Endothelial cell (in vitro differentiated cells): ENCODE results near the gene TMED3. TPM values are rescaled to one million over a fixed set of nuclear protein-coding genes. Genes with fewer than 3 reads are reported as not detected.

Source experiments
- DNase-seq: peaks from one replicate; pipeline ENCODE4 v3.0.0; 2021; ENCODE audit warnings: low spot score
- H3K27ac Mint-ChIP-seq: one replicate; pipeline ENCODE4 v1.8.0; 2021; ENCODE audit warnings: mixed read lengths, inconsistent platforms; ENCODE audit not compliant: unreplicated experiment
- H3K27me3 Mint-ChIP-seq: one replicate; pipeline ENCODE4 v1.8.0; 2021; ENCODE audit warnings: mild to moderate bottlenecking, moderate library complexity, mixed read lengths, inconsistent platforms; ENCODE audit not compliant: unreplicated experiment
- H3K36me3 Mint-ChIP-seq: one replicate; pipeline ENCODE4 v1.8.0; 2021; ENCODE audit warnings: mild to moderate bottlenecking, low read depth, mixed read lengths, inconsistent platforms; ENCODE audit not compliant: unreplicated experiment
- H3K4me1 Mint-ChIP-seq: one replicate; pipeline ENCODE4 v1.8.0; 2021; ENCODE audit warnings: mild to moderate bottlenecking, mixed read lengths, inconsistent platforms; ENCODE audit not compliant: unreplicated experiment
- H3K4me3 Mint-ChIP-seq: one replicate; pipeline ENCODE4 v1.8.0; 2021; ENCODE audit warnings: mild to moderate bottlenecking, mixed read lengths, inconsistent platforms; ENCODE audit not compliant: unreplicated experiment
- H3K9me3 Mint-ChIP-seq: one replicate; pipeline ENCODE4 v1.8.0; 2021; ENCODE audit warnings: mixed read lengths, inconsistent platforms; ENCODE audit not compliant: unreplicated experiment
- total RNA-seq: library from RNA; stranded (reverse); fragmentation: NEBNext Ultra II Directional; extraction: Animal tissue kit (Norgen Biotek cat#: 25700); gene quantifications from one replicate; pipeline ENCODE4 v1.2.1, GENCODE V29; 2021; ENCODE audit not compliant: unreplicated experiment
- TF ChIP-seq, protein P1 (sequence below): fragments of 200-600 bp; sonication (generic); IDR thresholded peaks from one replicate; pipeline ENCODE4 v1.5.0; 2021; ENCODE audit warnings: antibody characterized with exemption; ENCODE audit not compliant: unreplicated experiment

The TMED3 gene
- total RNA-seq, 1 donor from 2014 or later: 45.3 TPM

DNA sequence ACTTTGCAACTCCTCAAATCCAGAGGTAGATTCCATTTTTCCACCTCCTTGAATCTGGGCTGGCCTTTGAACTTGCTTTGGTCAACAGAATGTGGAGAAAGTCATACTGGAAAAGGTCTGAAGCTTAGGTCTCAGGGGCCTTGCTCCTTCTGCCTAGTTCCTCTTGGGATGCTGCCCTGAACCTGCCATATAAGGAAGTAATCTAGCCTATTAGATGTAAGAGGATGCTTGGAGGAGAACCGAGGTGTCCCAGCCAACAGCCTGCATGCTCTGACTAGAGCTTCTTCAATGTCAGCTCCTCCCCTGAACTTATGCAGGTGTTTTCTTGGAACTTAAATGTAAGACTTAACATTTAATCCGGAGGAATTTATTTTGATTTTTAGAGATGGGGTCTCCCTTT lies 2.0 kb upstream of the TMED3 start:
- Mint-ChIP-seq H3K9me3 (no peaks in the 10 kb centered on the region), H3K4me3 (no peak overlapping the region), H3K36me3 (peaks cover 4% of the 10 kb centered on the region), H3K4me1 (peaks cover 8% of the 10 kb centered on the region), H3K27ac (no peak overlapping the region), H3K27me3 (peaks cover 5% of the 10 kb centered on the region)
- DNase-seq: no peak
- TF ChIP-seq, protein P1, sequence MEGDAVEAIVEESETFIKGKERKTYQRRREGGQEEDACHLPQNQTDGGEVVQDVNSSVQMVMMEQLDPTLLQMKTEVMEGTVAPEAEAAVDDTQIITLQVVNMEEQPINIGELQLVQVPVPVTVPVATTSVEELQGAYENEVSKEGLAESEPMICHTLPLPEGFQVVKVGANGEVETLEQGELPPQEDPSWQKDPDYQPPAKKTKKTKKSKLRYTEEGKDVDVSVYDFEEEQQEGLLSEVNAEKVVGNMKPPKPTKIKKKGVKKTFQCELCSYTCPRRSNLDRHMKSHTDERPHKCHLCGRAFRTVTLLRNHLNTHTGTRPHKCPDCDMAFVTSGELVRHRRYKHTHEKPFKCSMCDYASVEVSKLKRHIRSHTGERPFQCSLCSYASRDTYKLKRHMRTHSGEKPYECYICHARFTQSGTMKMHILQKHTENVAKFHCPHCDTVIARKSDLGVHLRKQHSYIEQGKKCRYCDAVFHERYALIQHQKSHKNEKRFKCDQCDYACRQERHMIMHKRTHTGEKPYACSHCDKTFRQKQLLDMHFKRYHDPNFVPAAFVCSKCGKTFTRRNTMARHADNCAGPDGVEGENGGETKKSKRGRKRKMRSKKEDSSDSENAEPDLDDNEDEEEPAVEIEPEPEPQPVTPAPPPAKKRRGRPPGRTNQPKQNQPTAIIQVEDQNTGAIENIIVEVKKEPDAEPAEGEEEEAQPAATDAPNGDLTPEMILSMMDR: no peak

GRCh38 chr15:79310612-79310984 lies 314 bp upstream of the TMED3 start:
- no peak for DNase-seq
- Mint-ChIP-seq H3K36me3 (peaks cover 20% of the 10 kb centered on the region), H3K27me3 (peaks cover 5% of the 10 kb centered on the region), H3K4me3 (peak overlapping the region; percentile 93), H3K9me3 (no peaks in the 10 kb centered on the region), H3K27ac (peak overlapping the region; percentile 66), H3K4me1 (peaks cover 8% of the 10 kb centered on the region)
- TF ChIP-seq, protein P1: no peak

GRCh38 chr15:79311901-79312553 lies 1.1 kb downstream of the TMED3 start:
- peaks cover 5% of the 10 kb centered on the region for H3K27me3 Mint-ChIP-seq
- no peaks in the 10 kb centered on the region for H3K9me3 Mint-ChIP-seq
- peak overlapping the region; percentile 84 for H3K4me3 Mint-ChIP-seq
- no peak overlapping the region for H3K27ac Mint-ChIP-seq
- H3K4me1 Mint-ChIP-seq: peaks cover 8% of the 10 kb centered on the region
- H3K36me3 Mint-ChIP-seq: peaks cover 34% of the 10 kb centered on the region
- no peak for DNase-seq
- TF ChIP-seq, protein P1: no peak

- peaks cover 55% of the 10 kb centered on the region for H3K36me3 Mint-ChIP-seq
- peaks cover 2% of the 10 kb centered on the region for H3K9me3 Mint-ChIP-seq
- peaks cover 16% of the 10 kb centered on the region for H3K4me1 Mint-ChIP-seq
- H3K4me3 Mint-ChIP-seq: peak overlapping the region; percentile 27
- no peak for DNase-seq
- TF ChIP-seq, protein P1: no peak
- H3K27ac Mint-ChIP-seq: no peak overlapping the region
- peaks cover 5% of the 10 kb centered on the region for H3K27me3 Mint-ChIP-seq
These were observed 3.3 kb downstream of the TMED3 start for GRCh38 chr15:79314186-79314585.

DNA sequence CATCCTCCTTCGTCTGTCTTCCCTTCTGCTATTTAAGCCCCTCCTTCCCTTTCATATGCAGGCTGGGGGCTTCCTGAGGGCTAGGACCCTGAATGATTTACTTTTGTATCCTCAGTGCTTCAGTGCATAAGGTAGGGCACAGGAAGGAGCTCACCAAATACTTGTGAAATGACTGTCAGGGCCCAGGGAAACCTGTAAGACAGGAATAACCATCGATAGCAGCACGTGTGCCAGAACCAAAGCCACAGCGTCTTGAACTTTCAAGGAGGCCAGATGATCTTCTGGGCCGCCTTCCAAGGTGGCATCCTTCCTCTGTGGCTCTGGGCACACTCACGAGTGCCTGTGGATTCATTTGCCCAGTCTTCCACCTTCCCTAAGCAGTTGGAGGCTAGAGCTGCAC lies 3.9 kb downstream of the TMED3 start:
- Mint-ChIP-seq H3K36me3 (peaks cover 61% of the 10 kb centered on the region), H3K9me3 (peaks cover 5% of the 10 kb centered on the region), H3K27me3 (peaks cover 5% of the 10 kb centered on the region), H3K4me1 (peaks cover 17% of the 10 kb centered on the region), H3K27ac (no peak overlapping the region), H3K4me3 (no peak overlapping the region)
- no peak for DNase-seq
- TF ChIP-seq, protein P1: no peak
